HFF-Myc (cell line): ENCODE data around the gene LDLRAD4.

Source experiments
- DNase-seq: peaks from one replicate; pipeline ENCODE4 v3.0.0-alpha.2; 2011; ENCODE audit warnings: low read depth; ENCODE audit errors: extremely low read depth
- H3K4me3 ChIP-seq: replicated peaks from 2 replicates; pipeline ENCODE4 v1.5.1; 2011; ENCODE audit warnings: low read depth, mild to moderate bottlenecking, control low read depth, low read length
- TF ChIP-seq, protein P1 (sequence below): IDR thresholded peaks from 2 replicates; pipeline ENCODE4 v1.5.1; 2012; ENCODE audit warnings: mild to moderate bottlenecking, low read depth, low read length, control low read depth; ENCODE audit errors: missing control alignments

Gene LDLRAD4

DNA sequence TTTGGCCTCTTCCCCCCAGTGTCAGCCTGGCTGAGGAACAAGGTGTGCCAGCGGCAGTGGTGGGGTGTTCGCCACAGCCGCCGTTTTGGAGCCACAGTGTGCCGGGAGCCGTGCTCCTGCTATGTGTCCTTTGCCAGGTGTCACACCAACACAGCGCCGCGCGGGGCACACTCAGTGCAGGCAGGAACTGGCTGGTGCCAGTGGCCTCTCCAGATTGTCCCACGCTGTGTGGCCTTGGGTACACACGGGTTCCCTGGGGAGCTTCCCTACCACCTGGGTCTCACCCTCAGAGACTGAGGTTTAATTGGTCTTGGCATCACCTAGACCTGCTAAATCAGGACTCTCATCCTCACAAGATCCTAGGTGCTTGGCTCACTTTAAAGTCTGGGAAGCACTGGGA lies 171.6 kb downstream of the LDLRAD4 start:
- H3K4me3 ChIP-seq, result no peak overlapping the region
- TF ChIP-seq, protein P1, sequence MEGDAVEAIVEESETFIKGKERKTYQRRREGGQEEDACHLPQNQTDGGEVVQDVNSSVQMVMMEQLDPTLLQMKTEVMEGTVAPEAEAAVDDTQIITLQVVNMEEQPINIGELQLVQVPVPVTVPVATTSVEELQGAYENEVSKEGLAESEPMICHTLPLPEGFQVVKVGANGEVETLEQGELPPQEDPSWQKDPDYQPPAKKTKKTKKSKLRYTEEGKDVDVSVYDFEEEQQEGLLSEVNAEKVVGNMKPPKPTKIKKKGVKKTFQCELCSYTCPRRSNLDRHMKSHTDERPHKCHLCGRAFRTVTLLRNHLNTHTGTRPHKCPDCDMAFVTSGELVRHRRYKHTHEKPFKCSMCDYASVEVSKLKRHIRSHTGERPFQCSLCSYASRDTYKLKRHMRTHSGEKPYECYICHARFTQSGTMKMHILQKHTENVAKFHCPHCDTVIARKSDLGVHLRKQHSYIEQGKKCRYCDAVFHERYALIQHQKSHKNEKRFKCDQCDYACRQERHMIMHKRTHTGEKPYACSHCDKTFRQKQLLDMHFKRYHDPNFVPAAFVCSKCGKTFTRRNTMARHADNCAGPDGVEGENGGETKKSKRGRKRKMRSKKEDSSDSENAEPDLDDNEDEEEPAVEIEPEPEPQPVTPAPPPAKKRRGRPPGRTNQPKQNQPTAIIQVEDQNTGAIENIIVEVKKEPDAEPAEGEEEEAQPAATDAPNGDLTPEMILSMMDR, result no peak
- DNase-seq, result no peak

DNA sequence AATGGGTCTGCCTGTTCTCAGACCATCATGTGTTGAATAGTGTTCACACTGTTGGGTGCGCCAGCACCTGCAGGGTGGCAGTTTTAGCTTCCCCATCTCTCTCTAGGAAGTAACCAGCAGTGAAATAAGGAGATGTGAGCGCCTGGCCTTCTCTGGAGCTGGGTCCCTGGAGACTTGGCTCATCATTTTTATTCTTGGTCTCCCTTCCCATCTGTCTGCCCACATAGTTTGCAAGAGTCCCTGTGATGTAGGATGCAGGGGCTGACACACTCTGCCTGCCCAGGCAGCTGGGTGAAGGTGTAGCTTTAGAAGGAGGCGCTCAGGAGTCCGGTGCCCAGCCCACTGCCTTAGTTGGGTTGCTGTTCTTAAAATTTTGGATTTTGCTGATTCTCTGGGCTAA lies 172.2 kb downstream of the LDLRAD4 start:
- no peak overlapping the region for H3K4me3 ChIP-seq
- TF ChIP-seq, protein P1, result no peak
- no peak for DNase-seq

DNA sequence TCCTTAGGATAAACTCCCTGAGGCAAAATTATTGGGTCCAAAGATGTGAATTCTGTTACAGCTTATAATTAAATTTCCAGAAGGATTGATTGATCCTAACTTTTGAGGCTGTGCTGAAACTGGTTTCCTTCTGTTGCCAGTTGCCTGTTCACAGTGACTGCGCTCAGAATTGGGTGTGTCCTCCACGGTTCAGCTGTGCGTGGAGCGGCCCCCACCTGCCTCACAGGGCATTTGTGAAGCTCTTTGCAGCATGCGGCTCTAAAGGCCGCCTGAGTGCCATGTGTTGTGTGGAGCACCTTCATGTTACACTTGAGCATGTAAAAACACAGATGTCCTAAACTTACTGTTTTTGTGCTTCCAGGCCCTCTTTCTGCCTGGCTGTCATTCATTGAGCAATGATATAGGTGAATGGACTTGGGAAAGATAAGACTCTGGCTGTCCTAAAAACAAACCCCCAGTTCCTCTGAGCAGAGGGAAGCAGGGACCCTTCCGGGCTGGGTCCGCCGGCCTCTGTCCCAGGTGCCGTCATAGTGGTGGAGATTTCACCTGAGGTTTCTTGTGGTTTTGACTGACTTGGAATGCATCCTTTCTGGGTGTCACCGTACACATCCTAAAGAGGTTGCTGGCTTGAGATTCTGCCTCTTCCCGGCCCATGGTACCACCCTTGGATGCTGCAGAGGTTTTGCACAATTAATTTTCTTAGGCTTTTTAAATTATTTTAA lies 173.6 kb downstream of the LDLRAD4 start:
- no peak overlapping the region for H3K4me3 ChIP-seq
- DNase-seq, result no peak
- TF ChIP-seq, protein P1, result no peak

DNA sequence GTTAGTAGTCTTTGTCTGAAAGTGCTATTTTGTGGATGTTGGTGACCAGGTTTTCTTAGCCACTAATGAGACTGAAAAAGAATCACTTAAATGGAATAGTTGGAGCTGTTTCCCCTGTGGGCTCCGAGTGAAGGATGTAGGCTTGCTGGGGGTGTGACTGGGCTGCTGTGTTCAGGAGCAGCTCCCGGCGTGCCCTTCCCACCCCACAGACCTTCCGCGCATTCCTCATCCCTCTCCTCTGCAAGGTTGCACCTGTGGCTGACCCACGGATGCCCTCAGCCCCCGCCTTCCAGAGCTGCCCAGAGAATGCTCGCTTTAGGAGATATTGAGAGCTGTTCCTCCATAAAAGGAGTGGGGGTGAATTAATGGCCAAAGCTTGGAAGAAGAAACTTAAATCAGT lies 174.3 kb downstream of the LDLRAD4 start:
- no peak for DNase-seq
- H3K4me3 ChIP-seq, result no peak overlapping the region
- TF ChIP-seq, protein P1, result no peak

DNA sequence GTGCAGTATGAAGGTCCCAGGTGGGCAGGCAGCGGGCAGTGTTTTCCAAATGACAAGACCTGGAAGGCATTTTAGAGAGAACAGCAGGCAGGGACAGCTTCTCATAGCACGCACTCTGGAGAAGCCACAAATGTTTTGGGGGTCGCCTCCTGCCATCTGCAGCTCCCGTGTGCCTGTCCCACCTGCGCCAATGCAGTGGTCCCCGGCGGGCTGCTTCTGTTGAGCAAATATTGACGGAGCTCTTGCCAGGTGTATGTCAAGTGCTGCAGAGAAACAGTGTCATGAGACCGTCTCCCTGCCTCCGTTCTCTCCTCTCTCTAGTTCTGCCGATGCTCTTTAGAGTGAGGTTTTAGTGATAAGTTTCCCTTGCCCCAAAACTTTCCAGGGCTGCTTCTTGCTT lies 174.8 kb downstream of the LDLRAD4 start:
- no peak overlapping the region for H3K4me3 ChIP-seq
- TF ChIP-seq, protein P1, result no peak
- no peak for DNase-seq

DNA sequence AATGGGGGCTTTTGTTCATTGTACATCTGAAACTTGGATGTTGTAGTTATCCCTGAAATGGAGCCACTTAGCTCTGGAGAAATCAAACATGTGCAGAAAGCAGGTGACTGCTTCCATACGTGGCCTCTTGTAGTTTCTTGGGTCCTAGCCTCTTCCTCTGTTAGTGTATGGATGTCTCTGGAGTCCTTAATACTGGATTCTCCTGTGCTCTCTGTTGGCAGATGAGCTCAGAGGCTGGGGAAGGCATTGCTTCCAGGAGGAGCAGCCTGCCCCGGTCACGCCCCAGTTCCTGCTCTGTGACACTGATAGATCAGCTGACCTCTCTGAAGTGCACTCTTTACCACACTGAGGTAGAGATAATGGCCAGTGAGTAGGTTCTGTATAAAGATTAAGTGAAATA lies 176.2 kb downstream of the LDLRAD4 start:
- TF ChIP-seq, protein P1, result no peak
- no peak for DNase-seq
- no peak overlapping the region for H3K4me3 ChIP-seq

DNA sequence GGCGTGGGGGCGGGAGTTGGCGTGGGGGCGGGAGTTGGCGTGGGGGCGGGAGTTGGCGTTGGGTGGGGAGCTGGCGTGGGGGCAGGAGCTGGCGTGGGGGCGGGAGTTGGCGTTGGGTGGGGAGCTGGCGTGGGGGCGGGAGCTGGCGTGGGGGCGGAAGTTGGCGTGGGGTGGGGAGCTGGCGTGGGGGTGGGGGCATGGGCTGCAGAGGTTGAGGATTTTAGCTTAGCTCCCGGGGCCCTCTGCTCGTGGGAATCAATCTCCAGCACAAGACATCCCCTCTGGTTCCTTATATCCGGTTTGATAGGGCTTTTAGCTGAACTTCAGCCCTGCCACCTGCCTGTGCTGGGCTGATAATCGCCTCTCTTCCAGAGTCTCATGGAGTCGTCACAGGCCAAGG lies 177.0 kb downstream of the LDLRAD4 start:
- no peak for DNase-seq
- TF ChIP-seq, protein P1, result no peak
- no peak overlapping the region for H3K4me3 ChIP-seq
